HepG2 (cell line): ENCODE measurements around the gene ABHD2. TPM values are rescaled to one million over a fixed set of nuclear protein-coding genes. Genes with fewer than 3 reads are reported as not detected.

Experiments used
- PAXIP1 ChIP-seq: sonication (generic); formaldehyde crosslinking; conservative IDR thresholded peaks from 2 replicates; pipeline ENCODE4 v1.4.0; 2020; ENCODE audit warnings: mild to moderate bottlenecking, missing genetic modification reagents, moderate library complexity
- POGK ChIP-seq: sonication (generic); formaldehyde crosslinking; conservative IDR thresholded peaks from 2 replicates; pipeline ENCODE4 v1.8.0; 2022; ENCODE audit warnings: mild to moderate bottlenecking, moderate library complexity, missing genetic modification reagents
- REST ChIP-seq, 2 experiments: IDR thresholded peaks; 2 replicates each; pipeline ENCODE4 v1.6.1; 2011 to 2012; ENCODE audit warnings: low read length in 2 of 2, borderline replicate concordance in 1 of 2, low read depth in 1 of 2, mild to moderate bottlenecking in 1 of 2, moderate library complexity in 1 of 2
- TBX3 ChIP-seq: fragments of 450-650 bp; IDR thresholded peaks from 2 replicates; pipeline ENCODE4 v1.6.1; 2017; ENCODE audit warnings: antibody characterized with exemption, mild to moderate bottlenecking, inconsistent platforms, borderline replicate concordance
- UBTF ChIP-seq: sonication (generic); formaldehyde crosslinking; IDR thresholded peaks from 2 replicates; pipeline ENCODE4 v1.4.0; 2020; ENCODE audit warnings: mild to moderate bottlenecking, missing genetic modification reagents
- ZBED4 ChIP-seq: sonication (generic); formaldehyde crosslinking; IDR thresholded peaks from 2 replicates; pipeline ENCODE4 v1.4.0; 2020; ENCODE audit warnings: missing genetic modification reagents, borderline replicate concordance
- ZBTB37 ChIP-seq: sonication (generic); formaldehyde crosslinking; IDR thresholded peaks from 2 replicates; pipeline ENCODE4 v1.4.0; 2020; ENCODE audit warnings: mild to moderate bottlenecking, missing genetic modification reagents
- ZNF782 ChIP-seq: sonication (generic); formaldehyde crosslinking; IDR thresholded peaks from 2 replicates; pipeline ENCODE4 v1.4.0; 2020; ENCODE audit warnings: missing genetic modification reagents, mild to moderate bottlenecking, borderline replicate concordance
- polyA plus RNA-seq, 8 experiments: library from polyadenylated mRNA; depleted of rRNA in 3 of 8; stranded (reverse) in 7 of 8; unstranded in 1 of 8; fragments of >200 nt; fragmentation: Illumina TruSeq in 4 of 8; extraction: Trizol in 4 of 8; gene quantifications; 2 replicates each; pipeline versions ENCODE4 v1.2.1 to v1.2.3, GENCODE V29; 2011 to 2016; ENCODE audit warnings: low read depth in 4 of 8, missing spikeins in 1 of 8, mixed read lengths in 1 of 8; ENCODE audit not compliant: insufficient read depth in 1 of 8
- total RNA-seq, 5 experiments: library from RNA; depleted of rRNA; stranded (reverse); fragments of >200 nt; fragmentation: Illumina TruSeq; extraction: Trizol; gene quantifications; 2 replicates each; pipeline ENCODE4 v1.2.3, GENCODE V29; 2016; ENCODE audit warnings: low read depth in 1 of 5

Gene ABHD2
- total and polyA plus RNA-seq, 2 of the 13 experiments (the other 11 are each of a cell fraction or from before 2014, with no cell fraction given) = 14.8 to 22.4 TPM

- TF ChIP-seq ZBED4 (CRISPR knock-in tag) = no peak
- no peak; the same call in 1 of the 2 replicates for TF ChIP-seq PAXIP1 (CRISPR knock-in tag)
- 0 out of 2 replicates have a peak, but pooled peaks have one; percentile 13 for TF ChIP-seq TBX3
- TF ChIP-seq UBTF (CRISPR knock-in tag) = peak; percentile 74
- peak; percentile 84 for TF ChIP-seq POGK (CRISPR knock-in tag)
- TF ChIP-seq ZBTB37 (CRISPR knock-in tag) = no peak
- no peak for TF ChIP-seq REST (IDR thresholded peaks at IDR 0.05; ENCODE audit: borderline replicate concordance in 1 of 2, low read depth in 1 of 2, low read length in 2 of 2)
- TF ChIP-seq ZNF782 (CRISPR knock-in tag) = no peak
Observed at GRCh38 chr15:89243691-89244573, 155.7 kb downstream of the ABHD2 start, which contains the start of gene FANCI (continued).
